SK-N-SH treated with all-trans-retinoic acid at 6 μM for 48 hours (cell line): ENCODE results near the gene REN.

Source experiments
- ATAC-seq: fragments of 200-7000 bp; cut with Tn5 transposase; 3 replicates; pipeline ENCODE4 v1.9.1; 2020; ENCODE audit warnings: mild to moderate bottlenecking, moderate library complexity
- ARNTL ChIP-seq: fragments of 450-650 bp; formaldehyde crosslinking; IDR thresholded peaks from 2 replicates; pipeline ENCODE4 v1.5.0; 2020; ENCODE audit warnings: low read depth, mild to moderate bottlenecking, moderate library complexity, borderline replicate concordance
- BACH2 ChIP-seq: fragments of 250-450 bp; sonication (Bioruptor Pico); IDR thresholded peaks from 2 replicates; pipeline ENCODE4 v1.9.0; 2021; ENCODE audit warnings: mild to moderate bottlenecking, borderline replicate concordance
- CSDC2 ChIP-seq: fragments of 250-450 bp; sonication (Bioruptor Pico); IDR thresholded peaks from 2 replicates; pipeline ENCODE4 v1.5.0; 2020; ENCODE audit warnings: mild to moderate bottlenecking, moderate library complexity
- CSRNP3 ChIP-seq: fragments of 250-450 bp; sonication (Bioruptor Pico); IDR thresholded peaks from 2 replicates; pipeline ENCODE4 v1.5.1; 2021; ENCODE audit warnings: mild to moderate bottlenecking, moderate library complexity
- ESRRG ChIP-seq: fragments of 250-450 bp; sonication (Bioruptor Pico); IDR thresholded peaks from 2 replicates; pipeline ENCODE4 v1.6.1; 2021; ENCODE audit warnings: mild to moderate bottlenecking
- GLIS3 ChIP-seq: fragments of 250-450 bp; sonication (Bioruptor Pico); IDR thresholded peaks from 2 replicates; pipeline ENCODE4 v1.5.0; 2020; ENCODE audit warnings: mild to moderate bottlenecking, moderate library complexity
- ISL1 ChIP-seq: fragments of 250-450 bp; sonication (Bioruptor Pico); IDR thresholded peaks from 2 replicates; pipeline ENCODE4 v2.1.2; 2022; ENCODE audit warnings: mild to moderate bottlenecking, moderate library complexity
- OSR1 ChIP-seq: fragments of 250-450 bp; sonication (Bioruptor Pico); IDR thresholded peaks from 2 replicates; pipeline ENCODE4 v1.8.0; 2022; ENCODE audit warnings: moderate library complexity, mild to moderate bottlenecking, inconsistent platforms
- PPARA ChIP-seq: fragments of 250-450 bp; sonication (Bioruptor Pico); IDR thresholded peaks from 2 replicates; pipeline ENCODE4 v1.5.0; 2020; ENCODE audit warnings: mild to moderate bottlenecking, borderline replicate concordance
- RARB ChIP-seq: fragments of 250-450 bp; sonication (Bioruptor Pico); IDR thresholded peaks from 2 replicates; pipeline ENCODE4 v1.8.0; 2021; ENCODE audit warnings: mild to moderate bottlenecking, moderate library complexity
- SNAI2 ChIP-seq: fragments of 250-450 bp; sonication (Bioruptor Pico); IDR thresholded peaks from 2 replicates; pipeline ENCODE4 v1.5.0; 2020; ENCODE audit warnings: mild to moderate bottlenecking, moderate library complexity
- TCF4 ChIP-seq: fragments of 250-450 bp; sonication (Bioruptor Pico); IDR thresholded peaks from 2 replicates; pipeline ENCODE4 v1.8.0; 2021; ENCODE audit warnings: mild to moderate bottlenecking, moderate library complexity, borderline replicate concordance
- TOX ChIP-seq: fragments of 250-450 bp; sonication (Bioruptor Pico); IDR thresholded peaks from 2 replicates; pipeline ENCODE4 v1.8.0; 2021; ENCODE audit warnings: mild to moderate bottlenecking, moderate library complexity, borderline replicate concordance
- TSHZ2 ChIP-seq: fragments of 250-450 bp; sonication (Bioruptor Pico); IDR thresholded peaks from 2 replicates; pipeline ENCODE4 v1.5.0; 2020; ENCODE audit warnings: mild to moderate bottlenecking, moderate library complexity
- ZC3H10 ChIP-seq: fragments of 250-450 bp; sonication (Bioruptor Pico); IDR thresholded peaks from 2 replicates; pipeline ENCODE4 v1.5.1; 2021; ENCODE audit warnings: mild to moderate bottlenecking, moderate library complexity
- ZFP30 ChIP-seq: fragments of 450-650 bp; formaldehyde crosslinking; IDR thresholded peaks from 2 replicates; pipeline ENCODE4 v1.5.0; 2022; ENCODE audit warnings: mild to moderate bottlenecking, moderate library complexity
- ZNF565 ChIP-seq: fragments of 450-650 bp; formaldehyde crosslinking; conservative IDR thresholded peaks from 2 replicates; pipeline ENCODE4 v1.5.0; 2020; ENCODE audit warnings: low read depth, mild to moderate bottlenecking, moderate library complexity
- ZNF70 ChIP-seq: fragments of 450-650 bp; formaldehyde crosslinking; IDR thresholded peaks from 2 replicates; pipeline ENCODE4 v1.5.0; 2020; ENCODE audit warnings: mild to moderate bottlenecking, moderate library complexity
- ZNF8 ChIP-seq: fragments of 450-650 bp; formaldehyde crosslinking; IDR thresholded peaks from 2 replicates; pipeline ENCODE4 v1.5.0; 2020; ENCODE audit warnings: mild to moderate bottlenecking, moderate library complexity
- TF ChIP-seq, protein P1 (sequence below): fragments of 250-450 bp; sonication (Bioruptor Pico); IDR thresholded peaks from 2 replicates; pipeline ENCODE4 v1.5.1; 2020; ENCODE audit warnings: low read depth, mild to moderate bottlenecking, moderate library complexity
- TF ChIP-seq, protein P2 (sequence below): fragments of 250-450 bp; sonication (Bioruptor Pico); IDR thresholded peaks from 2 replicates; pipeline ENCODE4 v1.8.0; 2020; ENCODE audit warnings: mild to moderate bottlenecking, moderate library complexity, borderline replicate concordance

REN gene

GRCh38 chr1:204198348-204199340 is 32.5 kb upstream of the REN start:
- TF ChIP-seq, protein P1, sequence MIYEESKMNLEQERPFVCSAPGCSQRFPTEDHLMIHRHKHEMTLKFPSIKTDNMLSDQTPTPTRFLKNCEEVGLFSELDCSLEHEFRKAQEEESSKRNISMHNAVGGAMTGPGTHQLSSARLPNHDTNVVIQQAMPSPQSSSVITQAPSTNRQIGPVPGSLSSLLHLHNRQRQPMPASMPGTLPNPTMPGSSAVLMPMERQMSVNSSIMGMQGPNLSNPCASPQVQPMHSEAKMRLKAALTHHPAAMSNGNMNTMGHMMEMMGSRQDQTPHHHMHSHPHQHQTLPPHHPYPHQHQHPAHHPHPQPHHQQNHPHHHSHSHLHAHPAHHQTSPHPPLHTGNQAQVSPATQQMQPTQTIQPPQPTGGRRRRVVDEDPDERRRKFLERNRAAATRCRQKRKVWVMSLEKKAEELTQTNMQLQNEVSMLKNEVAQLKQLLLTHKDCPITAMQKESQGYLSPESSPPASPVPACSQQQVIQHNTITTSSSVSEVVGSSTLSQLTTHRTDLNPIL: no peak
- TF ChIP-seq CSDC2 (no peak), TSHZ2 (no peak), SNAI2 (CRISPR knock-in tag) (no peak), ISL1 (no peak), RARB (CRISPR knock-in tag) (no peak), ZNF8 (CRISPR knock-in tag) (no peak), BACH2 (CRISPR knock-in tag) (no peak), GLIS3 (no peak), PPARA (CRISPR knock-in tag) (no peak), ZNF565 (CRISPR knock-in tag) (no peak), TOX (CRISPR knock-in tag) (no peak), ZNF70 (CRISPR knock-in tag) (no peak), OSR1 (CRISPR knock-in tag) (no peak), ESRRG (CRISPR knock-in tag) (no peak), ZFP30 (CRISPR knock-in tag) (no peak), CSRNP3 (CRISPR knock-in tag) (no peak)
- peak; percentile 80 for ATAC-seq

DNA sequence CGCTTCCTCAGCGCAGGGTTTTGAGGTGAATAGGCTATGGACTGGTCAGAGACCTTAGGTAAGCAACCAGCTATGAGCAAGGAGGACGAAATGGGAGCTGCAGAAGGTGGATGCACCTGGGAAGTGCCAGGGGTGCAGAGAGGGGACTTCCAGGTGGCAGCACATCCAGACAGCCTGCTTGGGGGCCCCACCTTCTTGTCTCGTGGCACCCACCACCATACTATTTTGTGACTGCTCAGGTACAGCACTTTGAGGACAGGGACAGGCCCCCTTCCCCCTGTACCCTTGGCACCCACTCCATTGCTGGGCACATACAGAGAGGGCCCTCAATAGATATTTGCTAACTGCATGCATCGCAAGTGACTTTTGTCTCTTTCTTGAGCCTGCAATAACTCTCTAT is 30.9 kb upstream of the REN start:
- TF ChIP-seq ZNF70 (CRISPR knock-in tag): no peak
- no peak for TF ChIP-seq OSR1 (CRISPR knock-in tag)
- no peak for TF ChIP-seq ESRRG (CRISPR knock-in tag)
- ATAC-seq: no peak

DNA sequence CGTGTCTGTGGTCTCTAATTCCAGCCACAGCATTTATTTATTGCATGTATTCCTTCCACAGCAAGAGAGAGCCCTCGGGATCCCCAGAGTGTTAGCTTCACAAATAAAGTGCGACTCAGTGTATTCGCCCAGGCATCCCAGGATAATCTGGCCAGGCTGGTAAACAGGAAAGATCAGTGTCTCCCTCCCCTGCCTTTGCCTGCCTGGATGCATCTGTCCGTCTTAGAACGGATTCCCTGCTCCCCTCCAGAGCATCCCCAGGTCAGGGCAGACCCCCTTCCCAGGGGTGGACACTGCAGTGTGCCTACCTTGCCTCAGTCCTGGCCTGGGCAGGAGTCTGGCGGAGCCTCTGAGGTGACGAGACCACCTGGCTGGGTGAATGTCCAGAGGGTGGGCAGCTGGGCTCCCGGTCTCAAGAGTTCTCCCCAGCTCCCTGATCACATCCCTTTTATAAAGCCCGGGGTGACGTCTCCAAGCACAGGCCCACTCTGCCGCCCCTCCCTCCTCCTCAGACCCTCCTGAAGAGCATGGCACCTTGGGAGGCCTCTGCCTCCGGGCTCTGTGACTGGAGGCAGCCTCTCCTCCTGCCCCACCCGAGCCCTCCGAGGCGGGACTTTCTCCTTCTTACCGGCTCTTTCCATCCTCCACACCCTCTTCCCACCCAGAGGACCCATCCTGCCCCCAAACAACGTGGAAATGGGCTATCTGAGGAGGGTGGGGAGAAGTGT is 30.1 kb upstream of the REN start, which contains the start of gene KISS1:
TSS of gene KISS1 (minus strand) at position 424 of the 728 bp plus-strand sequence. CDS start 3,615 bp downstream, outside the sequence.
- ATAC-seq: no peak
- TF ChIP-seq ZNF8 (CRISPR knock-in tag): no peak
- no peak for TF ChIP-seq TOX (CRISPR knock-in tag)
- no peak for TF ChIP-seq ZNF565 (CRISPR knock-in tag)
- TF ChIP-seq GLIS3: no peak
- no peak for TF ChIP-seq SNAI2 (CRISPR knock-in tag)
- no peak for TF ChIP-seq RARB (CRISPR knock-in tag)
- TF ChIP-seq ZC3H10 (CRISPR knock-in tag): no peak
- no peak for TF ChIP-seq OSR1 (CRISPR knock-in tag)
- no peak for TF ChIP-seq ESRRG (CRISPR knock-in tag)
- no peak for TF ChIP-seq TSHZ2
- TF ChIP-seq BACH2 (CRISPR knock-in tag): no peak
- no peak for TF ChIP-seq CSDC2
- no peak for TF ChIP-seq ZNF70 (CRISPR knock-in tag)
- TF ChIP-seq ZFP30 (CRISPR knock-in tag): no peak
- no peak for TF ChIP-seq CSRNP3 (CRISPR knock-in tag)
- TF ChIP-seq TCF4 (CRISPR knock-in tag): no peak
- no peak for TF ChIP-seq ARNTL (CRISPR knock-in tag)
- TF ChIP-seq, protein P2, sequence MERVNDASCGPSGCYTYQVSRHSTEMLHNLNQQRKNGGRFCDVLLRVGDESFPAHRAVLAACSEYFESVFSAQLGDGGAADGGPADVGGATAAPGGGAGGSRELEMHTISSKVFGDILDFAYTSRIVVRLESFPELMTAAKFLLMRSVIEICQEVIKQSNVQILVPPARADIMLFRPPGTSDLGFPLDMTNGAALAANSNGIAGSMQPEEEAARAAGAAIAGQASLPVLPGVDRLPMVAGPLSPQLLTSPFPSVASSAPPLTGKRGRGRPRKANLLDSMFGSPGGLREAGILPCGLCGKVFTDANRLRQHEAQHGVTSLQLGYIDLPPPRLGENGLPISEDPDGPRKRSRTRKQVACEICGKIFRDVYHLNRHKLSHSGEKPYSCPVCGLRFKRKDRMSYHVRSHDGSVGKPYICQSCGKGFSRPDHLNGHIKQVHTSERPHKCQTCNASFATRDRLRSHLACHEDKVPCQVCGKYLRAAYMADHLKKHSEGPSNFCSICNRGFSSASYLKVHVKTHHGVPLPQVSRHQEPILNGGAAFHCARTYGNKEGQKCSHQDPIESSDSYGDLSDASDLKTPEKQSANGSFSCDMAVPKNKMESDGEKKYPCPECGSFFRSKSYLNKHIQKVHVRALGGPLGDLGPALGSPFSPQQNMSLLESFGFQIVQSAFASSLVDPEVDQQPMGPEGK (CRISPR knock-in tag): no peak
